Measurements from ENCODE around the gene AAMP. TPM values are rescaled to one million over a fixed set of nuclear protein-coding genes. Genes with fewer than 3 reads are reported as not detected.

AAMP gene
- total and polyA plus RNA-seq, 2 experiments from 2014 or later: 90.8 to 203 TPM

- Histone ChIP-seq H3K4me1 (ENCODE audit: insufficient read depth) (no peaks in the 10 kb centered on the region), H4K20me1 (replicated peaks; ENCODE audit: insufficient read depth) (no peaks in the 10 kb centered on the region), H3F3A (replicated peaks; ENCODE audit: low read depth) (no peaks in the 10 kb centered on the region), H3K9me2 (ENCODE audit: insufficient read depth) (no peaks in the 10 kb centered on the region), H3K36me3 (ENCODE audit: insufficient read depth) (no peaks in the 10 kb centered on the region), H2AFZ (no peak overlapping the region), H3K27me3 (ENCODE audit: insufficient read depth) (no peaks in the 10 kb centered on the region), H3K27ac (ENCODE audit: low read depth) (no peak overlapping the region), H3K79me2 (replicated peaks; ENCODE audit: insufficient read depth) (no peaks in the 10 kb centered on the region), H3K4me3 (no peak overlapping the region), H3K4me2 (no peak overlapping the region)
- H3K4me1 Mint-ChIP-seq: no peaks in the 10 kb centered on the region
- TF ChIP-seq ETS1 (IDR thresholded peaks at IDR 0.05) (no peak), STAT1 (IDR thresholded peaks at IDR 0.05; ENCODE audit: unreplicated experiment) (no peak), JUNB (IDR thresholded peaks at IDR 0.05; ENCODE audit: unreplicated experiment) (no peak), ZNF114 (CRISPR knock-in tag; IDR thresholded peaks at IDR 0.05) (no peak), ZNF462 (CRISPR knock-in tag; IDR thresholded peaks at IDR 0.05) (no peak), EZH2phosphoT487 (IDR thresholded peaks at IDR 0.05; ENCODE audit: unreplicated experiment) (no peak), POLR2AphosphoS5 (IDR thresholded peaks at IDR 0.05; ENCODE audit: low read depth) (no peak)
- no peaks in the 10 kb centered on the region for H3K36me3 Mint-ChIP-seq (ENCODE audit: low read depth)
- ATAC-seq (no peak), DNase-seq (ENCODE audit: low spot score) (no peak)
- H3K9me3 Mint-ChIP-seq: 0 out of 3 replicates have a peak, but pooled peaks cover 3% of the 10 kb centered on the region
- peaks cover 10% of the 10 kb centered on the region for H3K27me3 Mint-ChIP-seq (ENCODE audit: insufficient read depth, low read depth, poor library complexity)
- no peak overlapping the region for H3K4me3 Mint-ChIP-seq
- H3K27ac Mint-ChIP-seq: no peak overlapping the region
Observed at GRCh38 chr2:218306184-218306920, 36.4 kb upstream of the AAMP start.

Measured in GM23338 (cell line).